Measurements from ENCODE around the gene PRDM10. TPM values are rescaled to one million over a fixed set of nuclear protein-coding genes. Genes with fewer than 3 reads are reported as not detected.

The PRDM10 gene, protein sequence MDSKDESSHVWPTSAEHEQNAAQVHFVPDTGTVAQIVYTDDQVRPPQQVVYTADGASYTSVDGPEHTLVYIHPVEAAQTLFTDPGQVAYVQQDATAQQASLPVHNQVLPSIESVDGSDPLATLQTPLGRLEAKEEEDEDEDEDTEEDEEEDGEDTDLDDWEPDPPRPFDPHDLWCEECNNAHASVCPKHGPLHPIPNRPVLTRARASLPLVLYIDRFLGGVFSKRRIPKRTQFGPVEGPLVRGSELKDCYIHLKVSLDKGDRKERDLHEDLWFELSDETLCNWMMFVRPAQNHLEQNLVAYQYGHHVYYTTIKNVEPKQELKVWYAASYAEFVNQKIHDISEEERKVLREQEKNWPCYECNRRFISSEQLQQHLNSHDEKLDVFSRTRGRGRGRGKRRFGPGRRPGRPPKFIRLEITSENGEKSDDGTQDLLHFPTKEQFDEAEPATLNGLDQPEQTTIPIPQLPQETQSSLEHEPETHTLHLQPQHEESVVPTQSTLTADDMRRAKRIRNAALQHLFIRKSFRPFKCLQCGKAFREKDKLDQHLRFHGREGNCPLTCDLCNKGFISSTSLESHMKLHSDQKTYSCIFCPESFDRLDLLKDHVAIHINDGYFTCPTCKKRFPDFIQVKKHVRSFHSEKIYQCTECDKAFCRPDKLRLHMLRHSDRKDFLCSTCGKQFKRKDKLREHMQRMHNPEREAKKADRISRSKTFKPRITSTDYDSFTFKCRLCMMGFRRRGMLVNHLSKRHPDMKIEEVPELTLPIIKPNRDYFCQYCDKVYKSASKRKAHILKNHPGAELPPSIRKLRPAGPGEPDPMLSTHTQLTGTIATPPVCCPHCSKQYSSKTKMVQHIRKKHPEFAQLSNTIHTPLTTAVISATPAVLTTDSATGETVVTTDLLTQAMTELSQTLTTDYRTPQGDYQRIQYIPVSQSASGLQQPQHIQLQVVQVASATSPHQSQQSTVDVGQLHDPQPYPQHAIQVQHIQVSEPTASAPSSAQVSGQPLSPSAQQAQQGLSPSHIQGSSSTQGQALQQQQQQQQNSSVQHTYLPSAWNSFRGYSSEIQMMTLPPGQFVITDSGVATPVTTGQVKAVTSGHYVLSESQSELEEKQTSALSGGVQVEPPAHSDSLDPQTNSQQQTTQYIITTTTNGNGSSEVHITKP
- total RNA-seq (10 to 100 TPM; 11.6 to 12.2 TPM), total RNA-seq (18.1 to 35.6 reads per million in 2 donors)

DNA sequence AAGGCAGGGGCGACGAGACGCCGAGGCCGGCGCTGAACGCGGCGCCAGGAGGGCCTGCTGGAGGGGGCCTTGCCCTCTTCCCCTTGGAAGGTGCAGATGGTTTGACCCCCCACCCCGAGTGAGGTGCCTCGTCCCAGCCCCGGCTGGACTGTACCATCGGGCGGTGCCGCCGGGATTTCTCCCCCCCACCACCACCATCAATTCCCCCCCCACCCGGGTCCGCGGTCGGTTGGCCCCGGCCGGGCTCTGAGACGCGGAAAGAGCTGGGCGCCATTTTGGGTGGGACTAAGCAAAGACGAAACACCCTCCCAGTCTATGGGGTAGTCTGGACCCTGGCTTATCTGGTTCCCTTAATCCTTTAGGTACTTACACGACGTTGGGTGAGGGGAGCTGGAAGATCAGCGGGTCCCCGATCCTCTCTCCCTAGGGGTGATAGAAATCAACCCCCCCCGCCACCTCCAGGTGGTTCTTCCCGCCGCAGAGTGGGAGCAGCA, at the start of gene PRDM10:
PRDM10 (minus strand) TSS at position 484 of the 494 bp plus-strand sequence. CDS start 41,871 bp downstream, outside the sequence.
- peaks cover 23% of the 10 kb centered on the region for H3K4me1 Mint-ChIP-seq
- H3K9me3 ChIP-seq (ENCODE audit: control insufficient read depth, low read length, poor library complexity, severe bottlenecking), result no peaks in the 10 kb centered on the region
- H3K36me3 Mint-ChIP-seq (ENCODE audit: low read depth), result peaks cover 3% of the 10 kb centered on the region
- H3K27me3 Mint-ChIP-seq, result no peaks in the 10 kb centered on the region
- H3K4me3 Mint-ChIP-seq, result peak within 1 kb of the TSS; percentile 94
- ATAC-seq, result peak; percentile 70
- peak within 1 kb of the TSS; percentile 99 for H3K27ac Mint-ChIP-seq
- peak; percentile 84 to 90 (median 88) for DNase-seq

DNA sequence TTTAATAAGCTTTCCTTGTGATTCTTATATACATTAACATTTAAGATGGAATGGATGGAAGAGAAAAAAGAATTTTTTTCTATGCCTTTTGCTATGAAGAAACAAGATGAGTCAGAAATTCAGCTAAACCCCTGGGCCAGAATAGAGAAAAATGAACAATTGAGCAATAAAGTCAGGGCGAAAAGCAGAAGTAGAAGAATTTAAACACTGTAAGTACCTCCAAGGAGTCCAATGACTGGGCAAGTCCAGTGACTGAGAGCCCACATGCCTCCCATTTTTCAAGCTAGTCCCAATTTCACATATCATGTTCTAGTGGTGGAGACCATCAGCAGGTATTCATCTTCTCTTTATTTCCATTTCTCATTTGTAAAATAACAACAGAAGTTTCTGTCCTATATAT, 48.4 kb upstream of the PRDM10 start:
- Mint-ChIP-seq H3K36me3 (ENCODE audit: low read depth) (no peaks in the 10 kb centered on the region), H3K4me3 (no peak overlapping the region), H3K27me3 (peaks cover 11% of the 10 kb centered on the region), H3K27ac (no peak overlapping the region), H3K4me1 (no peaks in the 10 kb centered on the region)
- DNase-seq, result no peak
- ATAC-seq, result no peak
- H3K9me3 ChIP-seq (ENCODE audit: control insufficient read depth, low read length, poor library complexity, severe bottlenecking), result peaks cover 2% of the 10 kb centered on the region

DNA sequence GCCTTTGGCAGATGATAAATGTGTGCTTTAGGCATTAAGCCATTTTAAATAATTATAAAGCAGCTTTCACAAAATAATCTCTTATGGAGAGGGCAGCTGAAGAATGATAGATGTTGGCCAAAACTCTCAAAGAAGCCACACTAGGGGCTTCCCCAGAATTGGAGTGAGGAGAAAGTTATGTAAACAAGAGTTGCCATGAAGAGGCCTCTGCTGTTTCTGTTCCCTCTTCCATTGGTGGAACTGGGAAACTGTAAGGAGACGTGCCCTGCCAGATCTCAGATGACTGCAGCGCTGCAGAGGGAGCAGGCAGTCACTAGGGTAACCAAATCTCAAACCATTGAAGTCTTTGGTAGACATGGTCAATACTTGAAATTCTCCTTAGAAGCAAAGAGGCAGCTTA, 47.6 kb upstream of the PRDM10 start:
- Mint-ChIP-seq H3K27me3 (peaks cover 7% of the 10 kb centered on the region), H3K4me1 (no peaks in the 10 kb centered on the region), H3K27ac (no peak overlapping the region), H3K36me3 (ENCODE audit: low read depth) (no peaks in the 10 kb centered on the region), H3K4me3 (no peak overlapping the region)
- DNase-seq (no peak), ATAC-seq (no peak)
- H3K9me3 ChIP-seq (ENCODE audit: control insufficient read depth, low read length, poor library complexity, severe bottlenecking), result peaks cover 2% of the 10 kb centered on the region

DNA sequence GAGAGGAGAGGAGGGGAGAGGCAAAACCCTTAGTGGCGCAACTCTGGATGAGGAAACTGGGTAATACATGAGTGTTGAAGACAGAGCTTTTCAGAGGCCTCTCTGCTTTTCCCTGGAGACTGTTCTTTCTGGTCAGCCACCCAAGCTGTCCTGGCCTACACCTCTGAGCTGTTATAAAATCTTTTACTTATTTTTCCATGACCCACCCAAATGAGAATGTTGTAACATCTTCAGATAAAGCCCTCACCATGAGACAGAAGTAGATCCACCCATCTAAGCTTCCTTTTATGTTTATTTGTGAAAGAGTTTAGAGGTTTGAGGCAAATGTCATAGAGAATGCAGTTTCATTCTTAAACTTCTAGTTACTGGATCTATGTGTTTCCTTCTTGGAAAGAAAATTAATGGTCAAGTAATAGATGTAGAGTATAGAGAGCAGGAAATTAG, 46.7 kb upstream of the PRDM10 start:
- DNase-seq (no peak), ATAC-seq (no peak)
- Mint-ChIP-seq H3K4me1 (no peaks in the 10 kb centered on the region), H3K4me3 (no peak overlapping the region), H3K27ac (no peak overlapping the region), H3K36me3 (ENCODE audit: low read depth) (no peaks in the 10 kb centered on the region), H3K27me3 (no peaks in the 10 kb centered on the region)
- H3K9me3 ChIP-seq (ENCODE audit: control insufficient read depth, low read length, poor library complexity, severe bottlenecking), result peaks cover 2% of the 10 kb centered on the region

DNA sequence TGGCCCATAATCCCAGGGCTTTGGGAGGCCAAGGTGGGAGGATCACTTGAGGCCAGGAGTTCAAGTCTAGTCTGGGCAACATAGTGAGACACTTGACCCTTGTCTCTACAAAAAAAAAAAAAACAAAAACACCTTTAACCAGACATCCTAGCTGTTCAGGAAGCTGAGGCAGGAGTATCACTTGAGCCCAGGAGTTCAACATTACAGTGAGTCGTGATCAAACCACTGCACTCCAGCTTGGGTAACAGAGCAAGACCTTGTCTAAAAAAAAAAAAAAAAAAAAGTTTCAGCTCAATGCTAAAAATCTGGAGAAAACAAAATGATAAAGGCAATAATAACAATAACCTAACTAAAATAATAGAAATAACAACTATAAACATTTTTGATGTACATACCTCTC, 44.5 kb upstream of the PRDM10 start:
- Mint-ChIP-seq H3K27me3 (peaks cover 17% of the 10 kb centered on the region), H3K36me3 (ENCODE audit: low read depth) (peaks cover 3% of the 10 kb centered on the region), H3K4me1 (peaks cover 3% of the 10 kb centered on the region), H3K4me3 (no peak overlapping the region), H3K27ac (no peak overlapping the region)
- H3K9me3 ChIP-seq (ENCODE audit: control insufficient read depth, low read length, poor library complexity, severe bottlenecking), result peaks cover 2% of the 10 kb centered on the region
- DNase-seq (no peak), ATAC-seq (no peak)

DNA sequence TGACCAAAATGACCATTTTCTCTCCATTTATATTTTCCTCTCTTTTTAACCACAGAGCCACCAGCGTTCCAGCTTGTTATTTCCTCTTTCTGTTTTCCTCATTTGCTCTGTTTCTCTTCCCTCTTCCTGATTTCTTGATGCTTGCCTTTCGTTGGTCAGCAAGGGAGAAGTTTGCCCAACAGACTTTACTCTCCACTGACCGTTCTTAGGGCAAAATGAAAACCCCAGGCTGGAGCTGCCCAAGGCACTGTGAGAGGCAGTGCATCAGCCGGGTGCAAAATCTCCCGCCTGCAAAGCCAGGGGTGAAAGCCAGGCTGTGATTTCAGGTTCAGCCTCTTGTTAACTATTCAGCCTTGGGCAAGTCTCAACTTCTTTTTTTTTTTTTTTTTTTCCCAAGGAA, 40.9 kb upstream of the PRDM10 start:
- H3K27me3 Mint-ChIP-seq, result peaks cover 21% of the 10 kb centered on the region
- DNase-seq (no peak), ATAC-seq (no peak)
- peaks cover 3% of the 10 kb centered on the region for H3K36me3 Mint-ChIP-seq (ENCODE audit: low read depth)
- H3K9me3 ChIP-seq (ENCODE audit: control insufficient read depth, low read length, poor library complexity, severe bottlenecking), result no peaks in the 10 kb centered on the region
- peaks cover 3% of the 10 kb centered on the region for H3K4me1 Mint-ChIP-seq
- no peak overlapping the region for H3K27ac Mint-ChIP-seq
- no peak overlapping the region for H3K4me3 Mint-ChIP-seq

DNA sequence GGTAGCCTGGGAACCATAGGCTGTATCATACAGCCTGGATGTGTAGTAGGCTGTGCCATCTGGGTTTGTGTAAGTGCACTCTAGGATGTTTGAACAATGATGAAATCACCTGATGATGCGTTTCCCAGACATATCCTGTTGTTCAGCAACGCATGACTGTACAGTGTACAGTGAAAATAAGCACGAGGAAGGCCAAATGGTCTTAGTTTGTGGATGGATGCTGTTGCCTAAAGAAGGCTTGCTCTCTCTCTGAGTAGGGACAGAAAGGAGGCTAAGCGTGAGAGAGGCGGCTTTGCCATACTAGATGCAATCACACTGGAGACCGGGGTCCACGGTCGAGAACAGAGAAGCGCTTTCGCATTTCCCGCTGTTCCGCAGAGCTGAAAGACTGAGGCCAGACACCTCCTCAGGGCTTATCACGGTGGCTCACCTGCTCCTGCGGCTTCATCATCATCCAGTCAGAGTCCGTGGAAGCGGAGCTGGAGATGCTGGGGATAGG, 39.5 kb upstream of the PRDM10 start:
- Mint-ChIP-seq H3K4me1 (peaks cover 3% of the 10 kb centered on the region), H3K27me3 (peaks cover 30% of the 10 kb centered on the region), H3K4me3 (no peak overlapping the region), H3K36me3 (ENCODE audit: low read depth) (peaks cover 3% of the 10 kb centered on the region), H3K27ac (no peak overlapping the region)
- no peaks in the 10 kb centered on the region for H3K9me3 ChIP-seq (ENCODE audit: control insufficient read depth, low read length, poor library complexity, severe bottlenecking)
- no peak for DNase-seq
- peak; percentile 48 for ATAC-seq

DNA sequence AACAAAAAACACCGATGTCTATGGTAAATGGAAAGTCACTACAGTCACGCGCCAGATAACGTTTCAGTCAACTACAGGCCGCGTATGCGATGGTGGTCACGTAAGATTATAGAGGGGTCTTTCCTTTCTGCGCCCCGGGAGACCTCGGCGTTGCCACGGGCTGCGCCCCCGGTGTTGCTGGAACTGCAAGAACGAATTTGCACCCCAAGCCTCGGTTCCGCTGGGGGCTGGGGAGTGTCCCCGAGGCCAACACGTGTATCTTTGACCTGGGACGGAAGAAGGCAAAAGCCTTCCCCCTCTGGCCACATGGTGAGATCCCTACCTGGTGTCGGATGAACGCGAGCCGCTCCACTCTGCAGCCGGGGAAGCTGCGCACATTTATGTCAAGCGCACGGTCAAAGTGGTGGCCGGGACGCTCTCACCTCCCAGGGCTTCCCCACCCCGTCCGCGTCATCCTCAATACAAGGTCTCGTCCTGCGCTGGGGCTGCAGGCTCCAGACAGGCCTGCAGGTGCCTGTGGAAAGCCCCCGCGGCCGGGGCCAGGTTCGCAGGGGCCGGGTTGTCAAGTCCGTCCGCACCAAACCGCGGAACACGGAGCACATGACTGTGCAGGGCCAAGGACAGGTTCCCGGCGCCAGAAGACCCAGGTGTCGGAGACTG, 37.8 kb upstream of the PRDM10 start:
- Mint-ChIP-seq H3K36me3 (ENCODE audit: low read depth) (peaks cover 5% of the 10 kb centered on the region), H3K4me3 (no peak overlapping the region), H3K4me1 (peaks cover 3% of the 10 kb centered on the region), H3K27me3 (peaks cover 32% of the 10 kb centered on the region), H3K27ac (no peak overlapping the region)
- no peak for ATAC-seq
- no peak for DNase-seq
- no peaks in the 10 kb centered on the region for H3K9me3 ChIP-seq (ENCODE audit: control insufficient read depth, low read length, poor library complexity, severe bottlenecking)

DNA sequence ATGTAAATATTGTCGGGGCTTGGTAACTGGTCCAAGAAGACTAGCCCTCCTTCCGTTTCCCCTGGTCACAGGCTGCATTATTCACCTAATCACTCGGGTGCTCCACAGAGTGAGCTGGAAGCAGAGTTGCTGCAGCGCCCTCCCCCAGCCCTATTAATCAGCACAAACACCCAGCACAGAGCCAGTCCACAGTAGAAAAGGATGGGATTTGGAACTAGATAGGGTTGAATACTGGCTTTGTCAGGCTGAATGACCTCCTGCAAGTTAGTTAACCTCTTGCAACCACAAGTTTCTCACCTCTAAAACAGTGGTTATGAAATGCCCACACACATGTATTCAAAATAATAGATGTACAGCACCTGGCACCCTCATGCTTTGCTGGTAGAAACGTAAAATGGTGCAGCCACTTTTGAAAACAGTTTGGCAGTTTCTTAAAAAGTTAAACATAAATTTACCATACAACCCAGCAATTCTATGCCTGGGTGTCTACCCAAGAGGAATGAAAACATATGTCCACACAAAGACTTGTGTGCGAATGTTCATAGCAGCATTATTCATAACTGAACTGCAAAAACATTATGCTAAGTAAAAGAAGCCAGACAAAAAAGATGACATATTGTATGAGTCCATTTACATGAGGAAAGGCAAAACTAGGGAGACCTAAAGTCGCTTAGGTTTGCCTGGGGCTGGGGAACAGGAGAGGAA, 35.4 kb upstream of the PRDM10 start:
- H3K36me3 Mint-ChIP-seq (ENCODE audit: low read depth), result peaks cover 2% of the 10 kb centered on the region
- no peak for DNase-seq
- no peak overlapping the region for H3K27ac Mint-ChIP-seq
- H3K4me3 Mint-ChIP-seq, result no peak overlapping the region
- H3K4me1 Mint-ChIP-seq, result no peaks in the 10 kb centered on the region
- H3K27me3 Mint-ChIP-seq, result peaks cover 27% of the 10 kb centered on the region
- no peak for ATAC-seq
- H3K9me3 ChIP-seq (ENCODE audit: control insufficient read depth, low read length, poor library complexity, severe bottlenecking), result no peaks in the 10 kb centered on the region

DNA sequence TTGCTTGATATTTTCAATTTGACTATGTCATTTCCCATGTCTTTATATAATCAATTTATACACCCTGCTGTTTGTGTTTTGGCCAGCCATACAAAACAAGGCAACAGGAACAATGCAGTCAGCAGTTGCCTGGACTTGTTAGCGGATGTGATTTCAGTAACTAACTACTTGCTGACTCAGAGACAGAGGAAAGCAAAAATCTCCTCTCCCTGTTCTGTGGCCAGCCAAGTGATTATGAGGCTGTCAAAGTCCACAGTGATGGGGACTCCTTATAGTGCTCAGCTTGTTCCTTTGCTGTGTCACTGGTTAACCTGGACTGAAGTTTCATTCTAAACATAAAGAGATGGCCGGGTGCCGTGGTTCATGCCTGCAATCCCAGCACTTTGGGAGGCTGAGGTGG, 34.4 kb upstream of the PRDM10 start:
- no peak for DNase-seq
- H3K9me3 ChIP-seq (ENCODE audit: control insufficient read depth, low read length, poor library complexity, severe bottlenecking), result no peaks in the 10 kb centered on the region
- H3K36me3 Mint-ChIP-seq (ENCODE audit: low read depth), result peaks cover 2% of the 10 kb centered on the region
- H3K4me3 Mint-ChIP-seq, result no peak overlapping the region
- ATAC-seq, result no peak
- H3K27ac Mint-ChIP-seq, result no peak overlapping the region
- H3K27me3 Mint-ChIP-seq, result peaks cover 17% of the 10 kb centered on the region
- no peaks in the 10 kb centered on the region for H3K4me1 Mint-ChIP-seq

DNA sequence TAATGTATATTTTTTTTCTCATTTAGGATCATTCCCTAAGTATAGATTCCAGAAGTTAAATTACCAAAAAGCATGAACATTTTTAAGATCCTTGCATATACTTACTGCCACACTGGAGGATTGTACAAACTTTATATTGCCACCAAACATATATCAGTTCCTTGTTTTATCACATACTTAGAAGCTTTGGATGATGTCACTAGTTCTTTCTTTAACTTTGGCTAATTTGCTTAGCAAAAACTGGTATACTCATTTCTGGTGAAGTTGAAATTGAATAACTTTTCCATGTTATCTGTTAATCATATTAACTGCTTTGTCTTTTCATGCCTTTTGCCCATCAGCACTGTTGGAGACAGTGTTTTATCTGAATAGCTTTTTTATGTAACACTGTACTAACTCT, 31.6 kb upstream of the PRDM10 start:
- Mint-ChIP-seq H3K4me1 (no peaks in the 10 kb centered on the region), H3K36me3 (ENCODE audit: low read depth) (peaks cover 4% of the 10 kb centered on the region), H3K27me3 (peaks cover 15% of the 10 kb centered on the region), H3K4me3 (no peak overlapping the region), H3K27ac (no peak overlapping the region)
- H3K9me3 ChIP-seq (ENCODE audit: control insufficient read depth, low read length, poor library complexity, severe bottlenecking), result no peaks in the 10 kb centered on the region
- no peak for DNase-seq
- no peak for ATAC-seq

DNA sequence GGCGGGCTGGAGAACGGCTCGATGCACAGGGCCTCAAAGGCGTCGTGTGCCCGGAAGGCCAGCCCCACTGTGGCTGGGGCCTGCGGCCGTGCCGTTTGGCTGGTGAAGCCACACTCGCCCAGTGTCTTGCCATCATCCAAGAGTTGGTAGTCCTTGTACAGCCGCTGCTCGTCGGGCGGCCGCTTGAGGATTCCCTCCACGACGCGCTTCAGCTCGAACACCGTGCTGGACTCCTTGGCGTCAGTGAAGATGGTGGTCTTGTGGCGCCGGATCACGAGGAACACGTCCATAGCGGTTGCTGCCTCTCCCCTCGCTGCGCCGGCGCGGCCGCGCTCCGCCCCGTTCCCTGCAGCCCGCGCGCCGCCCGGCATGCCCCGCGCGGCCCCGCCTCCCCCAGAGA, 30.3 kb upstream of the PRDM10 start:
- H3K4me3 Mint-ChIP-seq, result no peak overlapping the region
- H3K27ac Mint-ChIP-seq, result no peak overlapping the region
- no peak for ATAC-seq
- peaks cover 10% of the 10 kb centered on the region for H3K27me3 Mint-ChIP-seq
- no peaks in the 10 kb centered on the region for H3K9me3 ChIP-seq (ENCODE audit: control insufficient read depth, low read length, poor library complexity, severe bottlenecking)
- DNase-seq, result no peak
- no peaks in the 10 kb centered on the region for H3K4me1 Mint-ChIP-seq
- H3K36me3 Mint-ChIP-seq (ENCODE audit: low read depth), result peaks cover 4% of the 10 kb centered on the region
